Stimulated activated CD4-positive, alpha-beta T cell treated with anti-CD3 and anti-CD28 coated beads, Interleukin-2, amount 100 ng/mL, for 24 hours (primary cell): ENCODE measurements around the gene PDIA6.

Experiments
- DNase-seq, 2 donors: peaks; one replicate each; pipeline ENCODE4 v3.0.0-alpha.2; 2020

PDIA6 gene

DNA sequence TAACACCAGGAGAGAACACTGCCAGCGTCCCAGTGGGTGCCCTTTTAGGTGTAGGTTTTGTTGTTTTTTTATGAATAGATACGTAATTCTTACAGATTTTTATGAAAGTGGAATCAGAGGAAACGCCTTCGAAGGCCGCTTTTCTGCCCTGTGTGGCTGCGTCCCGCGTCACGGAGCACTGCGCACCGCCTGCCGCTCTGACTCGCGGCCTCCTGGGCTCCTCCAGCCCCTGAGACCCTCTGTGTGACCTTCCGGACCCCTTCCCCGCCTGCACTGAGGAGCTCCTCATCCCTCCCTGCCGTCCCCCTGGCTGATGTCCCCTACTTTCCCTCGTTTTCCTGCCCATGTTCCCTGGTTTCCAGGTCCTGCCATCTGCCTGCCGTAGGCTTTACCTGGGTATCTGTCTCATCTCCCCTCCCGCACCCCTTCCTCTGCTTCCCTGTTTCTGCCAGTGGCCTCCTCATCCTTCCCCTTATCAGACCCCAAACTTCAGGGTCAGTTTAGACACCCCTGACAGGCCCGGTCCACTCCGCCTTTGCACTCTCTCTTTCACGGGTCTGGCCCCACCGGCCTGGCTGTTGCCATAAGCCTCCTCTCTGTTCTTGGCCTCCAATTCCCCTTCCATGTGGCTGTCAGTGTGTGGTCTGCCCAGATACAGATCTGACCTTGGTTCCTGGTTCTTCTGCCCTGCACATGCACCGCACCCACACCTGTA is 32.7 kb downstream of the PDIA6 start:
- no peak for DNase-seq

DNA sequence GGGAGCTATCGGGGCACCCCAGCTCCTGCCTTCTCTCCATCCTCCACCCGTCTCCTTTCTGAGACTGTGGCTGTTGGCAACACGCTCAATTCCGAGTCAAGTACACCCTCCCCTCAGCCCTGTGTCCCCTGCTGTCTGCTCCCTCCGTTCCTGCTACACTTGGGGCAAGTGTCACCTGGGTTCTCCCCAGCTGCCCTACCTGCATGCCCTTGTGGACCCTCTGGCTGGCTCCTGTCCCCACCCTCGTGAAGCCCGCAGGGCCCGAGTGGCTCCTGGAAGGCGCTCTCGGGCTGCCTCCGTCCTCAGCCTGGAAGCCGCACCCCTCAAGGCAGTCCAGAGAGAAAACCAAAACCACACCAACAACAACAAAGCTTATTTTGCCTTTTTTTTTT is 33.9 kb downstream of the PDIA6 start:
- no peak for DNase-seq

DNA sequence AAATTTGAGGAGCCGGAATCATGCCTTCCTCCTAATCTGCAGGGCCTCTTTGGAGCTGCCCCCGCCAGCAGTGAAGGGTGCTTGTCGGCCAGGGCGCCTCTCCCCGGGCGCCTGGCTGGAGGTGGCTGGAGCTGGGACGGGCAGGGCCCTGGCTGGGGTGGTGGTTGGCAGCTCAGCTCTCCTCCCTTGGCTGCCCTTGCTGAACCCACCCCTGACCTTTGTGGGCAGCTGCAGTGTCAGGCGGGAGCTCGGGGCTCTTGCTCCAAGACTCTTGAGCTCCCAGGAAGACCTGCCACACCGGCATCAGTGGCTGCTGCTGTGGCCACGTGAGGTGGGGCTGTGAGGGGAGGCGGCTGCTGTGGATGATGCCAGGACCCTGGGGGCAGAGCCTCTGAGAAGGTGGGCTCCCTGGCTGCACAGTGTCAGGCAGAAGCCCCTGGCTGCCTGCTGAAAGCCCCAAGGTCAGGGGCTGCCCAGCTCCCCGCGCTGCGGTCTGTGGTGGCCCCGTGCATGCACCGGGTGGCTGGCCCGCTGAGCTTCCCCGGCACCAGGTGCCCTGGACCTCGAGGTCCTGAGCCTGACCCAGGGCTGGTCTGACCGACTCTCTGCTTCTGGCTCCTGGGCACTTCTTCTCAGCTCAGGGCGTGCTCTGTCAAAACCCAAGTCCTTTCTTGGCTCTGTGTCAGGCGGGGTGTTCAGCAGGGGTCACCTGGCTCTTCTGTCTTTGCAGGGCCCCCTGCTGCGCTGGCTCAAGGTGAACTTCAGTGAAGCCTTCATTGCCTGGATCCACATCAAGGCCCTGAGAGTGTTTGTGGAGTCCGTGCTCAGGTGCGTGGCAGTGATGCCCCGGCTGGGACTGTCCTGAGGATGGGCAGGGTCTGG is 34.5 kb downstream of the PDIA6 start:
- no peak for DNase-seq

DNA sequence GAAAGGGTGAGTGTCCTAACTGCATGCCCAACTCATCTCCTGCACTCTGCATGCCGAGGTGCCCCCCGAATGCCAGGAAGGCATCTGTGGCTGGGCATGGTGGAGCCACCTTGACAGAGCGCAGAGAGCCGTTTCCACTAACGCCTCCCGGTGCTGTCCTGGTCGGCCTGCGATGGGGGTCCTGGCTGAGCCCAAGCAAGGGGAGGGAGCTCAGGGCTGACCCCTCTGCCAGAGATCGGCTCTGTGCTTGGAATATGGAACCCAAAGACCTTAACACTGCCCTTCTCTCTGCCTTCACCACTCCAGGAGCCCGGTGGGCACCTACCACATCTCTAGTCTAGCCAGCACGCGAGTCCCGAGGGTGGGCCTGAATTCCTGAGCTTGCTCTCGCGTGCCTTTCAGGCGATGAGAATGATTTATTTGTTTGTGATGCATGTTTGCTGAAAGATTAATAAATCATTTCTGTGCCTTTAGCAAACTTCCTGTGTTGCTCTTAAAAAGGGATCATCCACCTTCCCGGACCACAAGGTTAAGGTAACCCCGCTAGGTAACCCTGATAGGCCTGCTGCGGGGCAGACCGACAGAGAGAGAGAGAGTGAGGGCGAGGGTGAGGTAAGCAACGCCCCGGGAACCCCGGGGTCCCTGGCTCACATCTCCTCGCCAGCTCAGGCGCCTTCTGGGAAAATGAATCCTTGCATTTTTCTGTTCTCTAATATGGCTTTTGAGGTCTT is 35.3 kb downstream of the PDIA6 start:
- DNase-seq, result no peak

DNA sequence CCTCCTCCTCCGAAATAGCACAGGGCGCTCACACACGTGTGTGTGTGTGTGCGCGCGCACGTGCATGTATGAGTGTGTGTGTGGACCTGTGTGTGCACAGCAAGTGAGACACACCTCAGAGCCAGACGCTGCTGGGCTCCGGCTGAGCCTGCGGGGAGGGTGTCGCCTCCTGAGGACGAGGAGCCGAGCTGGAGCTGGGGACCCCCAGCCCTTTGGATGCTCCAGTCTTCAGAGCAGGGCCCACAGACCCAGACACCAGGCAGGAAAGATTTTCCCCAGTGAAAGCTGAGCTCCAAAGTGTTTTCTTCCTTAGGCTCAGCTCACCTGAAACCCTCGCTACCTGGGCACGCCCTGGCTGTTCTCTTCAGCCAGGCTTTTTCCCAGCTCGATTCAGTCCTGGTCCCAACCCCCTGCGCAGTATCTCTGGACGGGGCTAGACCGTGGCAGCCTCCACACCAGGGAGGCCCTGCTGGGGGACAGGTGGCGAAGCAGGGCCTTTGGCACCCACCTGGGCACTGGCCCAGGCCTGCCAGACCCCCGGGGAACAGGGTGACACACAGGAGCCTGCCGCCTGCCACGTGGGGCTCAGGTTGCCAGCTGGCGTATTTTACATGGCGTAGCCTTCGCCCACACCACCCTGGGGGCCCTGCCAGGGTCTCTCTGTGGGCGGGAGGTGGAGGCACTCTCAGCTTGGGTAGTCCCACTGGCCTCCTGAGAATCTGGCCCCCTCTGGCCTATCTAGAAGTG is 36.2 kb downstream of the PDIA6 start:
- DNase-seq, result no peak

DNA sequence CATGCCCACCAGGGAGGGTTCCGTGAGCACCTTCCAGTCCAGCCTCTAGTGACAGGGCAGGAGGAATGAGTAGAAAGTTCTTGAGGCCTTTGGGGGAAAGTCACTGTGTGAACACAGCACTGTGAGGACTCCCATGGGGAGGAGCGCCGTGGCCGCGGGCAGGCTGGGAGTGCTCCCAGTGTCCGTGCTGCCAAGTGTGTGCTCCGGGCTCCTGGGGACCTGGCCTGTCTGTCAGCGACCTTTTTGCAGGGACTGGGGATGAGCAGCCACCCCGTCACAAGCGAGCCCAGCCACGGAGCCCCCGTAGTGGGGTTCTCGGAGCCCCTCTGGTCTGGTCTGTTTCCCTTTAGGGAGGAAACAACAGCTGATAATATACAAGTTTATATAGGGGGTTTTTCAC is 36.8 kb downstream of the PDIA6 start:
- DNase-seq, result no peak

DNA sequence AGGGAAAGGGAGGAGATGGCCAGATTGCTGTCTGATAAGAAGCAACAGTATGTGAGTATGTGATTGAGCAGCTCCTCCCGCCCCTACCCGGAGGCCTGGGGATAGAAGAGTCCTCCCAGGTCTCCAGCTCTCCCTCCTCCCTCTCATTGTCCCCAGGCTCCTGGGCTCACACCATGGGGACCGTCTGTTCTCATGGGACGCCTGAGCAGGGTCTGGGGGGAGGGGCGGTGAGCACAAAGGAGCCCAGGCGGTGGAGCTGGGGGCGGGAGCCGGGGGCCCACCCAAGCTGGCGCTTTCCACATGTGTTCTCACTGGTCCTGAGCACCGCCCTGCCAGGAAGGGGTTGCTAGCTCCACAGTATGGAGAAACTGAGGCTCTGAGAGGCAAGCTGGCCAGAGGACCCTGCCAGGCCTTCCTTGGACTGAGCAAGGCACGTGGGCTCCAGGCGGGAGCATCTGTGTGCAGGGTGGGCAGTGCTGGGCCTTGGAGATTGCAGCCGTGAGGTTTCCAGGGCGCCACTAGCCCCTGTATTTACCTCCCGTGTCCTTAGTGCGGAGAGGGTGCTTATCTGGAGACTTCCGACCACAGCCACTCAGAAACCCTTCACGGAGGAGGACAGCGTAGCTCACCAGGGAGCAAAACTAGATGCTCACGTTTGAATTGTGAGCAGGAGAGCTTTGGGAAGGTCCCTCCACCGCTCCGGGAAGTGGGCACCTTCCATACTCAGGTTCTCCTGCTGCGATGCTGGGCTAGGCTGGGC is 37.4 kb downstream of the PDIA6 start:
- no peak for DNase-seq

DNA sequence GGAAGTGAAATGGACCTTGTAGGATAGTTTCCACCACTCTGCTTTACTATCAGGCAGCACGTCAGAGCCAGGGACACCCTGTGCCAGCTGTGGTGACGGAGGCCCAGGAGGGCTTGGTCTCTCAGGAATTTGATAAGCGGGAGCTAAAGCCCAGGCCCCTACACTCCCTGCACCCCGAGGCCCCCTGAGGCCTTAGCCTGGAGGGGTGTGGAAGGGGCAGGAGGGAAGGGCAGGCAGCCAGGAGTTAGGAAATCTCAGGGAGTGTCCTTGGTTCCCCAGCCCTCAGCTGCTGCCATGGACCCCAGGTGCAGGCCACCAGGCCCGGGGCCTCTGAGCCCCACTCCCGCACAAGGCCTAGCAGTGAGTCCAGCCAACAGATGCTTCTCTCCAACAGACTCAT is 38.2 kb downstream of the PDIA6 start:
- no peak for DNase-seq

DNA sequence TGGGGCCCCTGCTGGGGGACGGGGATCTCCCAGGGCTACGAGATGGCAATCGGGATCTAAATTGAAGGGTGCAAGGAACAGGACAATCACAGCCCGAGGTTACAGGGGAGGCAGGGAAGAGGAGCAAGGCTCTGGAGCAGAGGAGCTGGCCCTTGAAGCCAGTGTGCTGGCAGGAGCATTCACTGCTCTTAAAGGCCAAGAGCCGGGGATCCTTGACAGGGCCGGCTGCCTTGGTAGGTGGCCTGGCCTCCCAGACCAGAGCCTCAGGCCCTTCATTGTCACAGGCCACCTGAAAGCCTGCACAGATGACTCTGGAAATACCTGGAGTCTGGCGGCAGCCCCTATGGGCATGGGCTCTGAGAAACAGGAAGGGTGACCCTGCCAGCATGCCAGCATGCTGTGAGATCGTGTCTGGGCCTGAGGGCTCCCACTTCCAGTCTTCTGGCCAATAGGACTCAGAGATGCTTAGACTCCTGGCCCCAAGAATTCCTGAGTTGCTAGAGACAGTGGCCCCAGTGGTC is 38.7 kb downstream of the PDIA6 start:
- DNase-seq, result no peak

DNA sequence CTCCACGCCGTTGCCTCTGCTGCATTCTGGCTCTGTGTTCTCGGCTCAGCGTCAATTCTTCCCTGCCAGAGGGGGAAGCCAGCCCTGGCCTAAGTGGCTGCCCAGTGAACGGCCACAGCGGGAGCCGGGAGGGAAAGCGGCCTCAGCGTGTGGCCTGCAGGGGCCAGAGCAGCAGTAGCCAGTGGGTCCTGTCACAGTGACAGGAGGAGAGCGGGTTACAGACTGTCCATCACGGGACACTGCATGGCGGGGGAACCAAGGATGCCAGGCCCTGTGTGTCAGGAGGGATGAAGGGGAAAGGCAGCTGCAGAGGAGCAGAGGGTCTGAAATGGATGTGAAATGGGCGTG is 39.7 kb downstream of the PDIA6 start:
- no peak for DNase-seq

DNA sequence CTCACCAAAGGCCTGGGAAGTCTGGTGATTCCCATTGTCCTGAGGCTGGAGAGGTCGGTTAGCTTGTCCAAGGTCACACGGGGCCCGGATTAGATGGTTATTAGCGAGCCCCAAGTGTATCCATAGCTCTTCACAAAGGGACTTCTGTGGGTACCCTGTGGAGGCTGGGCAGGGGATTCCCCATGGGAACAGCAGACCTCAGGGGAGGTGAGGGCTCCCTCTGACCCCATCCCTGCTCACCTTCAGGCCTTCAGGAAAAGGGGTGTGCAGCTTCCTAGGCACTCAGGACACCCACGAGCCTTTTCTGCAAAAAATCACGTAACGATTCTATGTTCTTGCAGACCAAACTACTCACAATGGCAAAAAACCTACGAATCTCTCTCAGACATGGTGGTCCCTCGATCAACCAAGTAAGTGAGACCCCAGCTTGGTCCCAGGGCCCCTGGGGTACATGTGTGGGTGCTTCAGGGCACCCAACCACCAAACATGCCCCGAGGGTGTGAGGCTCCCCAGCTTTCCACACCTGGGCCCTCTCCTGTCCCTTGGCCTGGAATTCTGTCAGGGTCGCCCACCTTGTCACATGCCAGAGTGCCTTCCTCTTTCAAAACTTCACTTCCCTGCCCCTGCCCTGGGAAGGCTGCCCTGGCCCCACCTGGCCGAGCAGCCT is 40.3 kb downstream of the PDIA6 start:
- DNase-seq, result no peak

DNA sequence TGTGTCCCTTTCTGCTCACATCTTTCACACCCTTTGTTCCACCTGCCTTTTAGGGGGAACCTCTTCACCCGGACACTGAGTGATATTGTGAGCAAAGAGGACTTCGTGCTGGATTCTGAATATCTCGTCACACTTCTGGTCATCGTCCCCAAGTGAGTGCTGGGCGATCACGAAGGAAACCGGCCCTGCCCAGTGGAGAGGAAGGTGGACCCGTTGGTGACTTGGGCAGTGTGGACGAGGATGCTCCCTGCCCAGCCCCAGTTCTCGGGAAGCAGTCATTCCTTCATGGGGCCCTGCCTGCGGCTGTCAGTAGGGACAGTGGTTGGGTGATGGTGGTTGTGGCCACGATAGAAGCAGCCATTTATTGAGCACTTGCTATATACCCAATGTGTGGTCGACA is 40.8 kb downstream of the PDIA6 start:
- no peak for DNase-seq

DNA sequence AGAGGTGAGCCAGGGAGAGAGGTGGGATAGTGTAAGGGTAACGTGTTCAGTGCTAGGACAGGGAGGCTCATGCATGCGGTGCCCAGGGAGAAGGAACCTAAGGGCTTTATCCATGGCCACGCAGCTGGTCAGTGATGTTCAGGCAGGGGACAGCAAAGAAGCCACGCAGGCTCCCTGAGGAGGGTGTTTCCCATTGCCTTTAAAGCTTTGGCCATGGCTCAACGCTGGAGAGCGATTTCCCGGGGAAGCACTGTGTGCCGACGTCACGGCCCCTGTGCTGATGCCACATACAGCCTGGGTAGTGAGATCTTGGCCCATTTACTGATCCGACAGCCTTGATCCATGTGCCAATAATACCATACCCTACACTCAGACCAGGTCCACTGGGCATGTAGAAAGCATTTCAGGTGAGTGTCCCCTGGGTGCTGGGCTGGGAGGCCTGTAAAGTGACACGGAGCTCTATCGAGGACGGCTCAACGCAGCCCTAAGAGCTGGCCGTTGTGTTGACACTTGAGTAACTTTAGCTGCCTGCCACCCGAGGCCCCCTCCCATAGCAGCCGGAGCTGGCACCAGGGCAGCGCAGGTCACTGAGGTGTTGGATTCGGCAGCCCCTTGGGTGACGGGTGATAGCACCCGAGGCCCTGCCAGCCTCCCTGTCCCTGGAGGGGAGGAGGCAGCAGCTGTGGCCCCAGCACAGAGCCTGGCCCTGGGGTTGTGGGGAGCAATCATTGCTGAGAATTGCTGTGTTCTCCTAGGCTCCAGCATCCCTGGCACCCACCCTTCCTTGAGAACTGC is 41.4 kb downstream of the PDIA6 start:
- DNase-seq, result no peak

DNA sequence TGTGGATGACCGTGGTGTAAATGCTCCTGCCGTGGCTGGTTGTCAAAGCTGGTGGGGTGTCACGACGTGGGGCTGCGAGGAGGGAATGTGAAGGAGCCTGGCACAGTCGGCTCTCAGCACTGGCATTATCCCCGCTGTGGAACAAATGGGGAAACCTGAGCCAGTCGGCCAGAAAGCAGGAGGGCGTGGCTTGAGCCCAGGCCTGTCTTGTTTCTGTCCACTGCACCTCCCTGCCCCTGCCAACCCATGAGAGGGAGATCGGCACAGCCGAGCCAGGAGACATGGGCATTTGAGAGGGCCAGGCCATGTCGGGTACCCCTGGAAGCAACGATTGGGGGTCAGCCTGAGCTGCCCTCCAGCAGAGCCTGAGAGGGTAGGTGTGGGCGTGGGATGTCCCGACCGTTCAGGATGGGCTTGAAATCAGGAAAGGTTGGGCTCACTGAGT is 44.5 kb downstream of the PDIA6 start:
- no peak for DNase-seq

DNA sequence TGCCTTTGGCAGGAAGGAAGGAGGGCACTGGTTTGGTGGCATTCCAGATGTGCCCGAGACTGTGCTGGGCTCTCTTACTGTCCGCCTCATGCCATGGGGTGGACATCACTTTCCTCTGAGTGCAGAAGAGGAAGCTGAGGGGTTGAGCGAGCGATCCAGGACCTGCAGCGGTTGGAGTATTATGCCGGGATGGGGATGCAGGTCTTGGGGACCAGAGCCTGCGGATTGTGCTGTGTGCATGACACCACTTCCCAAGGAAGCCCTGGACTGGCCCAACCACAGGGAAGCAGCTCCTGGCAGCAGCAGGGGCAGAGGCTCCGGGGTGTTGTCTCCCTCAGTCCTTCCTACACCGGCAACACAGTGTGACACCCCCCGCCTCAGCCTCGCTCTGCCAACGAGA is 46.7 kb downstream of the PDIA6 start:
- no peak for DNase-seq

DNA sequence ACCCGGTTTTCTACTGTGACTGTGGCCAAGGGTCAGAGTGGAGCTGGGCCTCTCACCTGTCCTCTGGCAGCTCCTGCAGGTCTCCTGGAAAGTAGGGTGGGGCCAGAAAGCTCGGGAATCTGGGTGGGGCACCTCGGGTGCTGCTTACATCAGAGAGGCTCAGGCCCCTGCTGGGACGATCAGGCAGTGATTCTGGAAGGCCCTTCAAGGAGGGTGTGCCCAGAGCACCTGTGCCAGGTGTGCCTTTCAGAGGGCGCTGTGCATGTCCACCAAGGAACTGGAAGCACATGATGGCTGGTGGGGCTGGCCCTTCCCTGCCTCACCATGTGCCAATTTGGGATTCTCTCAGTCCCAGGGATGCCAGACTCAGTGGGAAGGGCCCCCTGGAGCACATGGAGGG is 47.1 kb downstream of the PDIA6 start:
- DNase-seq, result no peak

DNA sequence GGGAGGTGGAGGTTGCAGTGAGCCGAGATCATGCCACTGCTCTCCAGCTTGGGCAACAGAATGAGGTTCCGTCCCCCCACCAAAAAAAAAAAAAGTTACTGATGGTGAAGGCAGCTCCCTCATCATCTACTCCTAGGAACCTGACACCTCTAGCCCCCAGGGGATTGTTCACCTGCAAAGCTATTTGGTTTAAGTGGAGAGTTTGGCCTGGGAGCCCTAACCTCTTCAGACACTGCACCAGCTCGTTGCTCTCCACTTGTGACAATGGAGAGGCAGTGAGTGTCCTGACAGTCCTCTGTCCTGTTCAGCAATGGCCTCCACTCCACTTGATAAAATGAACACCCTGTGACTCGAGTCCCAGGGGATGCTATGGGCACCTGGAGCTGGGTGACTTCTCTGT is 47.7 kb downstream of the PDIA6 start:
- no peak for DNase-seq

DNA sequence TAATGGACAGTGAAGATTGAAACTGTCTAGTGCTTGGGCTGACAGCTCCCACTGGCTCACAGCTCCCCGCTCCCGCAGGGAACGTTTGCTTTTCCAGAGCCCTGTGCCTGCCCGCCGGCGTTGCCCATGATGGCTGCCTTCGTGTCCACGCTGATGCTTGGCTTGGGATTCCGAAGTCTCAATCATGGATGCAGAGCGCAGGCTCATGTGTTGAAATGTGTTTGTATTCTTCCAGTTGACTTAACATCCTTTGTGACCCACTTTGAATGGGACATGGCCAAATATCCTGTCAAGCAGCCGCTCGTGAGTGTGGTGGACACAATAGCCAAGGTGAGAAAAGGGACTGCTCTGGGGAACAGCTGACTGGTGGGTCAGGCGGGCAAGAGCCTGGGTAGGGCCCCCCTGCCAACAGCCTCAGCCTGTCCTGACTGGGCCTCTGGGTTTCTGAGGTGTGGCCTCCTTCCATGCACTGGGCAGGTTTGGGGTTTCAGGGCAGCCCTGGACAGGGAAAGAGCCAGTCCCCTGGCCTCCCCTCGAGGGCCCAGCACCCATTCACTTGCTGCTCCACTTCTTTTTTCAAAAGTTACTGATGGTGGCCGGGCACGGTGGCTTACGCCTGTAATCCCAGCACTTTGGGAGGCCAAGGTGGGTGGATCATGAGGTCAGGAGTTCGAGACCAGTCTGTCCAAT is 48.3 kb downstream of the PDIA6 start:
- no peak for DNase-seq

DNA sequence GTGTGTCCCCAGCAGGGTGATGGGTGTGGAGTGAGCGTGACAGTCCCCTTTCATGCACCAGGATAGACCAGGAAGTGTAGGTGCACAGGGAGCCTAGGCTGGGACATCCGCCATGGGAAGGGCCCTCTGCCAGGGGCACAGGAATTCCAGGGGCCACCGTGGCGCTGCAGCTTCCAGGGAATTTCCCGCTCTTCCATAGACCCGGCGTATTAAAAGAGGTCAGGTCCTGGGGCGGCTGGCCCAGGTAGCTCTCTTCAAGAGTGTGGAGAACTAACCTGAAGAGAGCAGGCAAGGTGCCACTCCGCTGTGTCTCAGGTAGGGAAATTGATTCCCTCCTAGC is 49.2 kb downstream of the PDIA6 start:
- DNase-seq, result no peak
